ENCODE results near the gene SLC6A16. TPM values are rescaled to one million over a fixed set of nuclear protein-coding genes. Genes with fewer than 3 reads are reported as not detected.

SLC6A16 gene
- total RNA-seq, 1 experiment from 2014 or later: 1.3 TPM

DNA sequence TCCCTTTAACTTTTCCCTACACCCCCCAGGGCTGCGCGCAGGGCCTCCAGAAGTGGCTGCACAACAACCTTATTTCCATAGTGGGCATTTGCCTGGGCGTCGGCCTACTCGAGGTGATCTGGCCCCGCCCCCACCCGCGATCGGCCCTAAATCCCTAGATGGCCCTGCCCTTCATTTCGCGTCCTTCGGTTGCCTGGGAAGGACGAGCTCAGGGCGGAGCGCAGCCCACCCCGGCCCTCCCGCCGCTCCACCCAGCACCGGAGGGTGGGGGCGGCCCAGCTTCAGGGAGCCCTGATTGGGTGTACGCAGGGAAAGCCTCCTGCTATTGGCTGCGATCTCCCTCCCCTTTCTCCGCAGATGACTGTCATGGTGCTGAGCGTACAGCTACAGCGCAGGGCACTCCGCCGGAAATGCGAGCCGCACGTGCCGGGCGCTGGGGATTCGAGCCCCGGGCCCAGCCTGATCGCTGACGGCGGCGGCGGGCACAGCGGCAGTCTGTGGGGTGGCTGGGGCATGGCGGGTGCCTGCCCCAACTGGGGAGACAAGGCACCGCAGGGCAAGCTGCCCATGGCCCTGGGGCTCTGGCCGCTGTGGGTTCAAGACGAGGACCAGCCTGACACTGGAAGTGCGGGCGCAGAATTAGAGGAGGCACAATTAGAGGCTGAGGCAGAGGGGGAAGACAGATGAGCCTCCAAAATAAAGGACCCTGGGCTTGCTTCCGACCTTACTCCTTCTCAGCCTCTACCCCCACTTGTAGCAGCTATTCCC lies 14.5 kb upstream of the SLC6A16 start:
- Histone ChIP-seq H3K4me3 (ENCODE audit: low read depth in 2 of 2, low read length in 2 of 2) (peak overlapping the region; percentile 33 to 64), H3K27ac (ENCODE audit: low read length) (peak overlapping the region; percentile 59), H3K36me3 (ENCODE audit: control insufficient read depth, insufficient read depth, low read length) (no peaks in the 10 kb centered on the region), H3K4me1 (ENCODE audit: control insufficient read depth, insufficient read depth, low read length) (peaks cover 3% of the 10 kb centered on the region; the same call in 1 of the 2 replicates), H3K27me3 (ENCODE audit: control insufficient read depth, insufficient read depth, low read length) (no peaks in the 10 kb centered on the region), H3K9me3 (ENCODE audit: control insufficient read depth, insufficient read depth, low read depth, low read length) (no peaks in the 10 kb centered on the region)
- ChIA-PET POLR2A (interaction anchor here (0.6 to 0.8 kb wide), 3 partner anchors 21 to 346 kb away, joined by 3 to 7 read pairs (median 6); partner anchors contain the start of genes GFY and RUVBL2), CTCF (interaction anchor here (0.5 to 0.7 kb wide), 4 partner anchors 24 to 140 kb away, joined by 3 to 4 read pairs (median 4); partner anchors contain the start of gene DKKL1)
- no TSS peak for BruUV-seq (replicated peaks)
- ATAC-seq: peak; percentile 93
- intact Hi-C loops (cut with micrococcal nuclease; ENCODE audit: unreplicated experiment): no loop called here
- in situ Hi-C loops (cut with HindIII; ENCODE audit: low pct_unique_long_range_greater_than_20kb, low sequenced_read_pairs): no loop called here
- no peak for DNase-seq (ENCODE audit: low read depth, low spot score)
- TF ChIP-seq SIN3A (IDR thresholded peaks at IDR 0.05; ENCODE audit: borderline replicate concordance, insufficient read depth, low read depth, low read length) (no peak), TCF7L2 (IDR thresholded peaks at IDR 0.05; ENCODE audit: low read depth, low read length) (no peak), POLR2AphosphoS5 (IDR thresholded peaks at IDR 0.05; ENCODE audit: low read depth, low read length) (peak; percentile 47)

DNA sequence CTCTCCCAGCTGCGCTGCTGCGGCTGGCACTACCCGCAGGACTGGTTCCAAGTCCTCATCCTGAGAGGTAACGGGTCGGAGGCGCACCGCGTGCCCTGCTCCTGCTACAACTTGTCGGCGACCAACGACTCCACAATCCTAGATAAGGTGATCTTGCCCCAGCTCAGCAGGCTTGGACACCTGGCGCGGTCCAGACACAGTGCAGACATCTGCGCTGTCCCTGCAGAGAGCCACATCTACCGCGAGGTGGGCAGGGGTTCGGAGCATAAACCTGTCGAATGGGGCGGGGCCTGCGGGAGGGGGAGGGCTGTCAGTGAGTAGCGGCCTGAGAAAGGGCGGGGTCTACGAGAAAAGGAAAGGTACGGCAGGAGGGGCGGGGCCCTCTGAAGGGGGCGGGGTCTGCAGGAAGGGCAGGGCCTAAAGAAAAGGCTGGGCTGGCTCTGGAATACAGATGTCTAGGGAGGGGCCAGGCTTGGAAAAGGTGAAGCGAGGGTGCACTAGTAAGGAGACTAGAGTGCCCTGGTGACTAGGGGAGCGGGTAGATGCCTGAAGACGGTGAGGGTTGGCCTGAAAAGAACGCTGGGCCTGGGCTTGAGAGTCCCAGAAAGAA lies 13.8 kb upstream of the SLC6A16 start:
- Histone ChIP-seq H3K27me3 (ENCODE audit: control insufficient read depth, insufficient read depth, low read length) (no peaks in the 10 kb centered on the region), H3K4me1 (ENCODE audit: control insufficient read depth, insufficient read depth, low read length) (peaks cover 3% of the 10 kb centered on the region; the same call in 1 of the 2 replicates), H3K9me3 (ENCODE audit: control insufficient read depth, insufficient read depth, low read depth, low read length) (no peaks in the 10 kb centered on the region), H3K36me3 (ENCODE audit: control insufficient read depth, insufficient read depth, low read length) (no peaks in the 10 kb centered on the region), H3K27ac (ENCODE audit: low read length) (no peak overlapping the region), H3K4me3 (ENCODE audit: low read depth in 2 of 2, low read length in 2 of 2) (peak overlapping the region; percentile 33 to 64)
- intact Hi-C loops (cut with micrococcal nuclease; ENCODE audit: unreplicated experiment): no loop called here
- no TSS peak for BruUV-seq (replicated peaks)
- ChIA-PET POLR2A (no interaction called here), CTCF (no interaction called here)
- DNase-seq (ENCODE audit: low read depth, low spot score) (no peak), ATAC-seq (peak; percentile 66)
- TF ChIP-seq, protein P1, sequence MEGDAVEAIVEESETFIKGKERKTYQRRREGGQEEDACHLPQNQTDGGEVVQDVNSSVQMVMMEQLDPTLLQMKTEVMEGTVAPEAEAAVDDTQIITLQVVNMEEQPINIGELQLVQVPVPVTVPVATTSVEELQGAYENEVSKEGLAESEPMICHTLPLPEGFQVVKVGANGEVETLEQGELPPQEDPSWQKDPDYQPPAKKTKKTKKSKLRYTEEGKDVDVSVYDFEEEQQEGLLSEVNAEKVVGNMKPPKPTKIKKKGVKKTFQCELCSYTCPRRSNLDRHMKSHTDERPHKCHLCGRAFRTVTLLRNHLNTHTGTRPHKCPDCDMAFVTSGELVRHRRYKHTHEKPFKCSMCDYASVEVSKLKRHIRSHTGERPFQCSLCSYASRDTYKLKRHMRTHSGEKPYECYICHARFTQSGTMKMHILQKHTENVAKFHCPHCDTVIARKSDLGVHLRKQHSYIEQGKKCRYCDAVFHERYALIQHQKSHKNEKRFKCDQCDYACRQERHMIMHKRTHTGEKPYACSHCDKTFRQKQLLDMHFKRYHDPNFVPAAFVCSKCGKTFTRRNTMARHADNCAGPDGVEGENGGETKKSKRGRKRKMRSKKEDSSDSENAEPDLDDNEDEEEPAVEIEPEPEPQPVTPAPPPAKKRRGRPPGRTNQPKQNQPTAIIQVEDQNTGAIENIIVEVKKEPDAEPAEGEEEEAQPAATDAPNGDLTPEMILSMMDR (IDR thresholded peaks at IDR 0.05): no peak
- no peak for TF ChIP-seq POLR2AphosphoS5 (IDR thresholded peaks at IDR 0.05; ENCODE audit: low read depth, low read length)
- TF ChIP-seq TCF7L2 (IDR thresholded peaks at IDR 0.05; ENCODE audit: low read depth, low read length): no peak
- TF ChIP-seq, protein P2, sequence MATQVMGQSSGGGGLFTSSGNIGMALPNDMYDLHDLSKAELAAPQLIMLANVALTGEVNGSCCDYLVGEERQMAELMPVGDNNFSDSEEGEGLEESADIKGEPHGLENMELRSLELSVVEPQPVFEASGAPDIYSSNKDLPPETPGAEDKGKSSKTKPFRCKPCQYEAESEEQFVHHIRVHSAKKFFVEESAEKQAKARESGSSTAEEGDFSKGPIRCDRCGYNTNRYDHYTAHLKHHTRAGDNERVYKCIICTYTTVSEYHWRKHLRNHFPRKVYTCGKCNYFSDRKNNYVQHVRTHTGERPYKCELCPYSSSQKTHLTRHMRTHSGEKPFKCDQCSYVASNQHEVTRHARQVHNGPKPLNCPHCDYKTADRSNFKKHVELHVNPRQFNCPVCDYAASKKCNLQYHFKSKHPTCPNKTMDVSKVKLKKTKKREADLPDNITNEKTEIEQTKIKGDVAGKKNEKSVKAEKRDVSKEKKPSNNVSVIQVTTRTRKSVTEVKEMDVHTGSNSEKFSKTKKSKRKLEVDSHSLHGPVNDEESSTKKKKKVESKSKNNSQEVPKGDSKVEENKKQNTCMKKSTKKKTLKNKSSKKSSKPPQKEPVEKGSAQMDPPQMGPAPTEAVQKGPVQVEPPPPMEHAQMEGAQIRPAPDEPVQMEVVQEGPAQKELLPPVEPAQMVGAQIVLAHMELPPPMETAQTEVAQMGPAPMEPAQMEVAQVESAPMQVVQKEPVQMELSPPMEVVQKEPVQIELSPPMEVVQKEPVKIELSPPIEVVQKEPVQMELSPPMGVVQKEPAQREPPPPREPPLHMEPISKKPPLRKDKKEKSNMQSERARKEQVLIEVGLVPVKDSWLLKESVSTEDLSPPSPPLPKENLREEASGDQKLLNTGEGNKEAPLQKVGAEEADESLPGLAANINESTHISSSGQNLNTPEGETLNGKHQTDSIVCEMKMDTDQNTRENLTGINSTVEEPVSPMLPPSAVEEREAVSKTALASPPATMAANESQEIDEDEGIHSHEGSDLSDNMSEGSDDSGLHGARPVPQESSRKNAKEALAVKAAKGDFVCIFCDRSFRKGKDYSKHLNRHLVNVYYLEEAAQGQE (IDR thresholded peaks at IDR 0.05; ENCODE audit: insufficient read depth in 1 of 2, low read depth in 2 of 2, low read length in 1 of 2): no peak
- TF ChIP-seq SIN3A (IDR thresholded peaks at IDR 0.05; ENCODE audit: borderline replicate concordance, insufficient read depth, low read depth, low read length): no peak
- in situ Hi-C loops (cut with HindIII; ENCODE audit: low pct_unique_long_range_greater_than_20kb, low sequenced_read_pairs): no loop called here

Data from Panc1 (cell line).